Measurements from ENCODE around the gene AOPEP.

The AOPEP gene

DNA sequence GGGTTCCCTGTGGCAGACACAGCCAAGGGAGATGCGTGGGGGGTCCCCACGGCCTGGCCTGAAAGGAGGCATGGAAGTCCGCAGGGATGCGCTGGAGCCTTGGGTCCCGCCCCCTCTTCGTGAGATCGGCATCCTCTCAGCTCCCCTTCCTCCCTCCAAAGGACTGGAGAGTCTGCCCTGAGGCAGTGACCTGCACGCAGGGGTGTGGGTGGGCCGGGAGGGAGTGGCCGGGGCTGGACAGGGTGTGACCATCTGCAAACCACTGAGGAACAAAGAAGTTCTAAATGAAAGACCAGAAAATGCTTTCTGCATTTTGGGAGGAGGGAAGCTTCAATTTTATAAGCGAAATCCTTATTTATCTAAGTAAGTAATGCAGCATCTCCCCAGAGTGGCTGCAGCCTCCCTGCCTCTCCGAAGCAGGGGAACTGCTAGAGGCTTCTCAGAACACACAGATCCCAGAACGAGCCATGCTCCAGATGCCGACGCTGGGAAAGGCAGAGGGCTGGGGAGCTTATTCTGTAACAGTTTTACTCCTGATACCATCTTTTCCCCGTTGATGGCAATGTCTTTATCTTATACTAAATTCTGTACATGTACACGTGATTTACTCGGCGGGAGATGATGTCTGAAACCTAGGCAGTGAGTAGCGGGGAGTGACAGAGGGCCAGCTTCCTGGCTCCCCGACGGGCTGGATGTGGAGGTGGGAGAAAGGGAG, 369.3 kb downstream of the AOPEP start:
- Histone ChIP-seq H3K36me3 (replicated peaks; ENCODE audit: insufficient read depth, low read length) (no peaks in the 10 kb centered on the region), H3K4me2 (ENCODE audit: low read depth, low read length) (no peak overlapping the region), H3K4me1 (ENCODE audit: low read length) (no peaks in the 10 kb centered on the region), H3K27me3 (replicated peaks; ENCODE audit: insufficient read depth, low read length) (no peaks in the 10 kb centered on the region), H3K4me3 (ENCODE audit: low read length) (no peak overlapping the region), H2AFZ (ENCODE audit: low read length) (no peak overlapping the region), H3K9me3 (replicated peaks; ENCODE audit: insufficient read depth, low read length) (no peaks in the 10 kb centered on the region), H3K27ac (ENCODE audit: low read length) (no peak overlapping the region), H4K20me1 (ENCODE audit: insufficient read depth, low read length) (no peaks in the 10 kb centered on the region), H3K9ac (ENCODE audit: low read length) (no peak overlapping the region), H3K79me2 (ENCODE audit: low read length) (no peaks in the 10 kb centered on the region), H3F3A (ENCODE audit: insufficient read depth, low read length) (no peaks in the 10 kb centered on the region), H3K9me2 (replicated peaks; ENCODE audit: insufficient read depth, low read length) (no peaks in the 10 kb centered on the region)
- TF ChIP-seq EZH2phosphoT487 (IDR thresholded peaks at IDR 0.05; ENCODE audit: low read length) (no peak), CTCF (IDR thresholded peaks at IDR 0.05; ENCODE audit: low read length) (no peak), EZH2 (optimal IDR thresholded peaks at IDR 0.05; ENCODE audit: low read depth, low read length) (no peak)
- DNase-seq, result no peak

- Histone ChIP-seq H3K9me3 (replicated peaks; ENCODE audit: insufficient read depth, low read length) (no peaks in the 10 kb centered on the region), H3K4me1 (ENCODE audit: low read length) (no peaks in the 10 kb centered on the region), H3K27me3 (replicated peaks; ENCODE audit: insufficient read depth, low read length) (no peaks in the 10 kb centered on the region), H2AFZ (ENCODE audit: low read length) (no peak overlapping the region), H3K9ac (ENCODE audit: low read length) (no peak overlapping the region), H4K20me1 (ENCODE audit: insufficient read depth, low read length) (no peaks in the 10 kb centered on the region), H3F3A (ENCODE audit: insufficient read depth, low read length) (no peaks in the 10 kb centered on the region), H3K9me2 (replicated peaks; ENCODE audit: insufficient read depth, low read length) (no peaks in the 10 kb centered on the region), H3K4me2 (ENCODE audit: low read depth, low read length) (no peak overlapping the region), H3K36me3 (replicated peaks; ENCODE audit: insufficient read depth, low read length) (no peaks in the 10 kb centered on the region), H3K79me2 (ENCODE audit: low read length) (no peaks in the 10 kb centered on the region), H3K27ac (ENCODE audit: low read length) (no peak overlapping the region), H3K4me3 (ENCODE audit: low read length) (no peak overlapping the region)
- TF ChIP-seq CTCF (IDR thresholded peaks at IDR 0.05; ENCODE audit: low read length) (no peak), EZH2 (optimal IDR thresholded peaks at IDR 0.05; ENCODE audit: low read depth, low read length) (no peak), EZH2phosphoT487 (IDR thresholded peaks at IDR 0.05; ENCODE audit: low read length) (no peak)
- no peak for DNase-seq
Observed at GRCh38 chr9:95096381-95096780, 369.9 kb downstream of the AOPEP start.

DNA sequence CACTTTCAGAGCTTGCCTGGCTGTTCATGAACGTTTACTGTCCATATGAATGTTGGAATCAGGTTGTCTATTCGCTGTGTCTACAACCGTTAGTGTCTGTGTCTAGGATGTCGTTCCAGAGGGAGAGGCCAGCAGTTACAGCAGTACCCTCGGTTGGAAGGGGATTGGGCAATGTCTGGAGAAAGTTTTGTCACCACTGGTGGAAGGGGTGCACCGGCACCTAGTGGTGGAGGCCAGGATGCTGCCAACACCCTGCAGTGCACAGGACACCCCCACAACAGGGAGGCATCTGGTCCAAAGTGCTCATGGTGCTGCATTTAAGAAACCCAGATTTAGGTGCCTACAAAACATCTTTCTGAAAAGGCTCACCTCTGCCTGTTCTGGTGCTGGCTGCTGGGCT, 370.3 kb downstream of the AOPEP start:
- no peak for DNase-seq
- TF ChIP-seq EZH2 (optimal IDR thresholded peaks at IDR 0.05; ENCODE audit: low read depth, low read length), result no peak
- no peak for TF ChIP-seq EZH2phosphoT487 (IDR thresholded peaks at IDR 0.05; ENCODE audit: low read length)
- no peak for TF ChIP-seq CTCF (IDR thresholded peaks at IDR 0.05; ENCODE audit: low read length)
- Histone ChIP-seq H3K9me2 (replicated peaks; ENCODE audit: insufficient read depth, low read length) (no peaks in the 10 kb centered on the region), H3K79me2 (ENCODE audit: low read length) (no peaks in the 10 kb centered on the region), H3K9me3 (replicated peaks; ENCODE audit: insufficient read depth, low read length) (no peaks in the 10 kb centered on the region), H3K4me3 (ENCODE audit: low read length) (no peak overlapping the region), H3K9ac (ENCODE audit: low read length) (no peak overlapping the region), H3K4me2 (ENCODE audit: low read depth, low read length) (no peak overlapping the region), H3F3A (ENCODE audit: insufficient read depth, low read length) (no peaks in the 10 kb centered on the region), H3K27ac (ENCODE audit: low read length) (no peak overlapping the region), H3K4me1 (ENCODE audit: low read length) (no peaks in the 10 kb centered on the region), H3K36me3 (replicated peaks; ENCODE audit: insufficient read depth, low read length) (no peaks in the 10 kb centered on the region), H3K27me3 (replicated peaks; ENCODE audit: insufficient read depth, low read length) (no peaks in the 10 kb centered on the region), H4K20me1 (ENCODE audit: insufficient read depth, low read length) (no peaks in the 10 kb centered on the region), H2AFZ (ENCODE audit: low read length) (no peak overlapping the region)

Data from MM.1S (cell line).